Measurements from ENCODE around the gene RET.

RET gene

GRCh38 chr10:43123361-43124093 lies 46.7 kb downstream of the RET start:
- DNase-seq, result no peak

GRCh38 chr10:43124094-43124521 lies 47.2 kb downstream of the RET start:
- no peak for DNase-seq

GRCh38 chr10:43124574-43125273 lies 47.9 kb downstream of the RET start:
- DNase-seq, result no peak

- no peak for DNase-seq
These were observed 48.5 kb downstream of the RET start for GRCh38 chr10:43125274-43125845.

- no peak for DNase-seq
These were observed 49.2 kb downstream of the RET start for GRCh38 chr10:43125881-43126731.

GRCh38 chr10:43126759-43127424 lies 50.0 kb downstream of the RET start:
- no peak for DNase-seq

- no peak for DNase-seq
These were observed 50.6 kb downstream of the RET start for GRCh38 chr10:43127442-43127841.

- no peak for DNase-seq
These were observed 51.5 kb downstream of the RET start for GRCh38 chr10:43128331-43128730.

GRCh38 chr10:43128958-43129706 lies 52.3 kb downstream of the RET start:
- DNase-seq, result no peak

- no peak for DNase-seq
These were observed 53.9 kb downstream of the RET start for GRCh38 chr10:43130770-43131171.

- DNase-seq, result no peak
These were observed 54.4 kb downstream of the RET start for GRCh38 chr10:43131256-43131655.

GRCh38 chr10:43131906-43132305 lies 55.0 kb downstream of the RET start:
- DNase-seq, result no peak

GRCh38 chr10:43132867-43133787 lies 56.3 kb downstream of the RET start:
- DNase-seq, result no peak

GRCh38 chr10:43134126-43134905 lies 57.4 kb downstream of the RET start:
- DNase-seq, result no peak

GRCh38 chr10:43135064-43135463 lies 58.2 kb downstream of the RET start:
- DNase-seq, result no peak

GRCh38 chr10:43135656-43136055 lies 58.8 kb downstream of the RET start:
- DNase-seq, result no peak

GRCh38 chr10:43136432-43136831 lies 59.6 kb downstream of the RET start:
- DNase-seq, result no peak

- DNase-seq, result no peak
These were observed 60.3 kb downstream of the RET start for GRCh38 chr10:43136995-43137716.

GRCh38 chr10:43137717-43138020 lies 60.8 kb downstream of the RET start:
- peak; percentile 56 for DNase-seq
